D721Med (cell line): ENCODE data around the gene PCSK5.

ENCODE experiments used
- DNase-seq: peaks from one replicate; pipeline ENCODE4 v3.0.0; 2011; ENCODE audit warnings: low spot score; ENCODE audit not compliant: insufficient read length
- FAIRE-seq: peaks from 2 replicates; lab custom pipeline; 2011; peaks lifted over from hg19 to GRCh38; lab: Jason Lieb, UNC
- TF ChIP-seq, protein P1 (sequence below): IDR thresholded peaks from 2 replicates; pipeline ENCODE4 v1.5.1; 2012; ENCODE audit warnings: mild to moderate bottlenecking, control low read depth; ENCODE audit not compliant: insufficient read depth; ENCODE audit errors: missing control alignments

Gene PCSK5

DNA sequence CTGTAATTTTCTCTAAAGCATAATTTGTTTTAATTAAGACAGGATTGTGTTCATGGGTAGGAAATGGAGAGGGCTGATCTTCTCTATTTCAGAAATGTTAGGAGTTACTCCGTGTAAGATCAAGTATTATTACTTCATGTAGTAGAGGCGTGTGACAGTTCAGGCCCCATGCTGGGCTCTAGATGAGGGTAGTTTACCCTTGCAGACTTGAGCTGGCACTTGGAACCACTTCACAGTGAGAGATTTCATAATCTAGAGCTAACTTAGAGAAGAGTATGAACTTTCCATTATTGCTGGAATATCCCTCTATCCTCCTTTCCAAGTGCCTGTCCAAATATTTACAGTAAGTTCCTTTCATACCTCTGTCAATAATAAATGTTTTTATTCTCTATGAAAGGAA, 195.1 kb downstream of the PCSK5 start:
- DNase-seq (no peak), FAIRE-seq (no peak)
- TF ChIP-seq, protein P1, sequence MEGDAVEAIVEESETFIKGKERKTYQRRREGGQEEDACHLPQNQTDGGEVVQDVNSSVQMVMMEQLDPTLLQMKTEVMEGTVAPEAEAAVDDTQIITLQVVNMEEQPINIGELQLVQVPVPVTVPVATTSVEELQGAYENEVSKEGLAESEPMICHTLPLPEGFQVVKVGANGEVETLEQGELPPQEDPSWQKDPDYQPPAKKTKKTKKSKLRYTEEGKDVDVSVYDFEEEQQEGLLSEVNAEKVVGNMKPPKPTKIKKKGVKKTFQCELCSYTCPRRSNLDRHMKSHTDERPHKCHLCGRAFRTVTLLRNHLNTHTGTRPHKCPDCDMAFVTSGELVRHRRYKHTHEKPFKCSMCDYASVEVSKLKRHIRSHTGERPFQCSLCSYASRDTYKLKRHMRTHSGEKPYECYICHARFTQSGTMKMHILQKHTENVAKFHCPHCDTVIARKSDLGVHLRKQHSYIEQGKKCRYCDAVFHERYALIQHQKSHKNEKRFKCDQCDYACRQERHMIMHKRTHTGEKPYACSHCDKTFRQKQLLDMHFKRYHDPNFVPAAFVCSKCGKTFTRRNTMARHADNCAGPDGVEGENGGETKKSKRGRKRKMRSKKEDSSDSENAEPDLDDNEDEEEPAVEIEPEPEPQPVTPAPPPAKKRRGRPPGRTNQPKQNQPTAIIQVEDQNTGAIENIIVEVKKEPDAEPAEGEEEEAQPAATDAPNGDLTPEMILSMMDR, result no peak

DNA sequence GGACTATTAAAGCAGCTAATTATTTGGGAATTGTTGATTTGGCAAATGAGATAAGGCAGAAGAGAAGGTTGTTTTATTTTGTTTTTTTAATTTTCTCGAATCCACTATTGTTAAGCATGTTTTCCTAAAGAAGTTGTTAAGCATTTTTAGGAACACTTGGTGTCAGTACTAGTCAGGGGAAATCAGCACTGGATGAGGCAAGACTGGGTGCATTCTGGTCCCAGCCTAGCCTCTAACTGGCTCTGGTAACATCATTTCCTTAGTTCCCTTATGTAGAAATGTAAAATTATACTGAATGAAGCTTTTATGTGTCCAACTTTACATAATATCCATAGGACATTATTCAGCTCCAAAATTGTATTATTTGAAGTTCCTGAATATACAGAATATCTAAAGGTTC, 196.1 kb downstream of the PCSK5 start:
- no peak for FAIRE-seq
- TF ChIP-seq, protein P1, result peak; percentile 13
- DNase-seq, result no peak

DNA sequence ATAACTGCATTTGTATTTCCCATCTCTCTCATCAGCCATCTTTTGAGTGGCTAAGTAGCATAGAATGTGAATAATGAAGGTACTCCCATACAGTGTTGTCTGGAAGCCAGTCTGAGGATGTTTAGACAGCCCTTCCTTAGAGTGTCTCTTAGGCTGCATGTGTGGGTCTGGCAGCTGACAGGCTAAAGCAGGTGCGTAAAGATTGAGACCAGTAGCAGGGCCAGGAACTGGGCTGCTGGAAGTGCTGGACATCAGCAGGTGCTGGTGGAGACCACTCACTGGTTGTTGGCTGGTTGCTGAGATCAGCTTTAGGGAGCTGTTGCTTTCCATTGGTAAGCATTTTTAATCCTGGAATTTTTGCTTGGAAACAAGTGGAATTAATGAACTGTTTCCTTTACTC, 197.5 kb downstream of the PCSK5 start:
- TF ChIP-seq, protein P1, result no peak
- DNase-seq (no peak), FAIRE-seq (no peak)

- DNase-seq (no peak), FAIRE-seq (no peak)
- TF ChIP-seq, protein P1, result no peak
Measured at GRCh38 chr9:76090330-76090729, 199.9 kb downstream of the PCSK5 start.

- DNase-seq, result no peak
- TF ChIP-seq, protein P1, result no peak
- no peak for FAIRE-seq
Measured at GRCh38 chr9:76090909-76091308, 200.4 kb downstream of the PCSK5 start.

- TF ChIP-seq, protein P1, result no peak
- DNase-seq (no peak), FAIRE-seq (no peak)
Measured at GRCh38 chr9:76092572-76092971, 202.1 kb downstream of the PCSK5 start.

GRCh38 chr9:76095585-76095984, 205.1 kb downstream of the PCSK5 start:
- TF ChIP-seq, protein P1, result no peak
- FAIRE-seq (no peak), DNase-seq (no peak)
